Testis (tissue), 3 donors: ENCODE results near the gene ZNF747. TPM values are rescaled to one million over a fixed set of nuclear protein-coding genes. Genes with fewer than 3 reads are reported as not detected.

Experiments used
- DNase-seq: peaks from one replicate; pipeline ENCODE4 v3.0.0-alpha.2; 2019
- H3K27ac ChIP-seq, 2 donors: fragments of 200-600 bp; sonication (generic); one replicate each; pipeline ENCODE4 v1.5.1; 2019
- H3K27me3 ChIP-seq: fragments of 200-600 bp; sonication (generic); one replicate; pipeline ENCODE4 v1.5.1; 2019
- H3K36me3 ChIP-seq: fragments of 200-600 bp; sonication (generic); one replicate; pipeline ENCODE4 v1.5.1; 2017; ENCODE audit warnings: low read depth; ENCODE audit errors: missing control alignments
- H3K4me1 ChIP-seq: fragments of 200-600 bp; sonication (generic); one replicate; pipeline ENCODE4 v1.5.1; 2019
- H3K4me3 ChIP-seq, 2 donors: fragments of 200-600 bp; sonication (generic); one replicate each; pipeline ENCODE4 v1.5.1; 2017 to 2019
- H3K9me3 ChIP-seq: fragments of 200-600 bp; sonication (generic); one replicate; pipeline ENCODE4 v1.5.1; 2017
- POLR2A ChIP-seq: fragments of 450-650 bp; IDR thresholded peaks from one replicate; pipeline ENCODE4 v1.6.1; 2017; ENCODE audit warnings: antibody characterized with exemption, mild to moderate bottlenecking, moderate library complexity
- WGBS, 2 donors: methylation state at CpG; one replicate each; pipeline ENCODE4 v1.1.5; 2018; 5-methylcytosine and 5-hydroxymethylcytosine counted together
- intact Hi-C: fragments of 100-400 bp; cut with DNase I; formaldehyde crosslinking; loops from one replicate; pipeline ENCODE4 v1.15.1; 2023; ENCODE audit warnings: low total_unique reads
- polyA plus RNA-seq: library from polyadenylated mRNA; stranded (reverse); fragments of 350-450 nt; fragmentation: Illumina TruSeq; extraction: RNeasy Lipid Tissue Mini Kit (QIAGEN cat#74804); gene quantifications from one replicate; pipeline ENCODE4 v1.2.3, GENCODE V29; 2014; ENCODE audit warnings: low read depth, low replicate concordance; ENCODE audit not compliant: insufficient read depth
- total RNA-seq, 2 donors: library from RNA; depleted of rRNA; stranded (reverse); fragments of >200 nt; gene quantifications; one replicate each; pipeline ENCODE4 v1.2.3, GENCODE V29; 2016
- TF ChIP-seq, protein P1 (sequence below), 3 experiments: fragments of 450-650 bp in 2 of 3; fragments of 200-600 bp in 1 of 3; sonication (generic) in 1 of 3; IDR thresholded peaks; one replicate each; pipeline ENCODE4 v1.5.1; 2016 to 2019; ENCODE audit warnings: antibody characterized with exemption in 3 of 3, mild to moderate bottlenecking in 2 of 3, moderate library complexity in 1 of 3

Gene ZNF747
- total and polyA plus RNA-seq, 3 donors from 2014 or later = 13.1 to 23.3 (median 18.7) TPM

DNA sequence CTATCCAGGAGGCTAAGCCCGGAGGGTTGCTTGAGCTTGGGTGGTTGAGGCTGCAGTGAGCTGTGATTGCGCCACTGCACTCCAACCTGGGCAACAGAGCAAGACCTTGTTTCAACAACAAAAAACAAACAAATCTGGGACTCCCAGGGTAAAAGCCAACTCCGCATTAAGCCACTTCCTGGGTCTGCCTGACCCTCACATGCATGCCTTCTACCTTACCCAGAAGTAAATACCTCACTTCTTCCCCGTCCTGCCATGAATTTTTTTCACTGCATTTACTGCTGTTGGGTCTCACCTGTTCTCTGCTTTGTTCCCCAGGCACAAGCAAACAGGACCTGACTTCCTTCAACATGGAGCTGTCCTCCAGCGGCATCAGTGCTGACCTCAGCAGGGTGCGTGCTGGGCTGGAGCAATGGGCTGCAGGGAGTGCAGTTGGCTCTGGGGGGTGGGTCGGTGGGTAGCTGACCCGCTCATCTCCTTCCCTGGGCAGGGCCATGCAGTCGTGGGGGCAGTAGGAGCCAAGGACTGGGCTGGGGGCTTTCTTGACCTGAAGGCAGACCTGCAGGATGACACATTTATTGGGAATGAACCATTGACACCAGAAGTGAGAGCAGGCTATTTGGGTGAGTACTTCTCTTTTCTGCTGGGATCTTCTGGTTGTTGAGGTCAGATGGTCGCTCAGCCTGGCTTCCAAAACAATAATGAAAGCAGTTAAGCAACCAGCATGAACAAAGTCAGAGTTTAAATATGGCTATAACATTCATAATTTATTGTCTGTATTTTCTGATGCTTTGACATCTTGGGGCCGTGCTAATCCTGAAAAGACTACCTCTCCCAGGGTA is 45.7 kb downstream of the ZNF747 start:
- Histone ChIP-seq H3K27me3 (no peaks in the 10 kb centered on the region), H3K4me3 (no peak overlapping the region), H3K9me3 (no peaks in the 10 kb centered on the region), H3K4me1 (no peaks in the 10 kb centered on the region), H3K27ac (no peak overlapping the region), H3K36me3 (no peaks in the 10 kb centered on the region)
- 67 to 73% methylated on average over 9 to 11 of the region's 11 CpGs for WGBS, 2 donors
- intact Hi-C loops = no loop called here
- DNase-seq = no peak
- no peak for TF ChIP-seq POLR2A
- TF ChIP-seq, protein P1, sequence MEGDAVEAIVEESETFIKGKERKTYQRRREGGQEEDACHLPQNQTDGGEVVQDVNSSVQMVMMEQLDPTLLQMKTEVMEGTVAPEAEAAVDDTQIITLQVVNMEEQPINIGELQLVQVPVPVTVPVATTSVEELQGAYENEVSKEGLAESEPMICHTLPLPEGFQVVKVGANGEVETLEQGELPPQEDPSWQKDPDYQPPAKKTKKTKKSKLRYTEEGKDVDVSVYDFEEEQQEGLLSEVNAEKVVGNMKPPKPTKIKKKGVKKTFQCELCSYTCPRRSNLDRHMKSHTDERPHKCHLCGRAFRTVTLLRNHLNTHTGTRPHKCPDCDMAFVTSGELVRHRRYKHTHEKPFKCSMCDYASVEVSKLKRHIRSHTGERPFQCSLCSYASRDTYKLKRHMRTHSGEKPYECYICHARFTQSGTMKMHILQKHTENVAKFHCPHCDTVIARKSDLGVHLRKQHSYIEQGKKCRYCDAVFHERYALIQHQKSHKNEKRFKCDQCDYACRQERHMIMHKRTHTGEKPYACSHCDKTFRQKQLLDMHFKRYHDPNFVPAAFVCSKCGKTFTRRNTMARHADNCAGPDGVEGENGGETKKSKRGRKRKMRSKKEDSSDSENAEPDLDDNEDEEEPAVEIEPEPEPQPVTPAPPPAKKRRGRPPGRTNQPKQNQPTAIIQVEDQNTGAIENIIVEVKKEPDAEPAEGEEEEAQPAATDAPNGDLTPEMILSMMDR (IDR thresholded peaks at IDR 0.05) = no peak

DNA sequence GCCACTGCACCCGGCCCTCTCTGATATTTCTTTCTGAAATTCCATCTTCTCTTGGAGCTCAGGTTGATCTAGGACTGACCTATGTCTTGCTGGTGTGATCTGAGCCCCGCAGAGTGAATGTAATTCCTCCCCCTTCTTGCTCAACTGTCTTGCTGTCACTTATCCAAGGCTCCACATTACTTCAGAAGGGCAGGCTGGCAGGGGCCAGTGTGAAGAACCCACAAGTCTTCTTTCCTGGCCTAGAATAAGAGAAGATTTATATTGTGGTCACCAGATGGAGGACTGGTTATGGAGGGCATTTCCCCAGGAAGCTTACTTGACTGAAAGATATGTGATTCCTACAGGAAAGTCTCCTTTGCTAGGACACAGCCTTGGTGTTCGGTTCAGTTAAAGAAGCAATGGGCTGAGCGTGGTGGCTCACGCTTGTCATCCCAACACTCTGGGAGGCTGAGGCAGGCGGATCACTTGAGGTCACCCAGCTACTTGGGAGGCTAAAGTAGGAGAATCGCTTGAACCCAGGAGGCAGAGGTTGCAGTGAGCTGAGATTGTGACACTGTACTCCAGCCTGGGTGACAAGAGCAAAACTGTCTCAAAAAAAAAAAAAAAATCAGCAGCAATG is 48.7 kb downstream of the ZNF747 start:
- no peaks in the 10 kb centered on the region for H3K27me3 ChIP-seq
- no peak overlapping the region for H3K27ac ChIP-seq
- 92 to 93% methylated on average over 7 of the region's 7 CpGs for WGBS, 2 donors
- no peaks in the 10 kb centered on the region for H3K36me3 ChIP-seq
- H3K4me1 ChIP-seq = no peaks in the 10 kb centered on the region
- no peak for DNase-seq
- TF ChIP-seq, protein P1 (IDR thresholded peaks at IDR 0.05) = no peak
- TF ChIP-seq POLR2A = no peak
- no peak overlapping the region for H3K4me3 ChIP-seq
- intact Hi-C loops = no loop called here
- no peaks in the 10 kb centered on the region for H3K9me3 ChIP-seq

DNA sequence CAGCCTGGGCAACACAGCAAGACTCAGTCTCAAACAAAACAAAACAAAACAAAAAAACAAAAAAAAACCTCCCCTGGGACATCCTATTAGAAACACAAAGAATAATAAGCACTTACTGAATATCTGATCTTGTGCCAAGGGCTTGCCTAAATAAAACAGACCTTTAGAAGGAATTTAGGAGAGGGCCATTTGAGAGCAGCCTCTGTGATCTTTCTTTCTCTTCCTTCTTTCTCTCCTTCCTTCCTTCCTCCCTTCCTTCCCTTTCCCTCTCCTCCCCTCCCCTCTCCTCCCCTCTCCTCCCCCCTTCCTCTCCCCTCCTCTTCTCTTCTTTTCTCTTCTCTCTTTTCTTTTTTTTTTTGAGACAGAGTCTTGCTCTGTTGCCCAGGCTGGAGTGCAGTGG is 49.8 kb downstream of the ZNF747 start:
- intact Hi-C loops = no loop called here
- Histone ChIP-seq H3K27me3 (no peaks in the 10 kb centered on the region), H3K36me3 (no peaks in the 10 kb centered on the region), H3K27ac (no peak overlapping the region), H3K4me3 (no peak overlapping the region), H3K9me3 (no peaks in the 10 kb centered on the region), H3K4me1 (no peaks in the 10 kb centered on the region)
- no peak for DNase-seq
- TF ChIP-seq POLR2A = no peak
- TF ChIP-seq, protein P1 (IDR thresholded peaks at IDR 0.05) = no peak

DNA sequence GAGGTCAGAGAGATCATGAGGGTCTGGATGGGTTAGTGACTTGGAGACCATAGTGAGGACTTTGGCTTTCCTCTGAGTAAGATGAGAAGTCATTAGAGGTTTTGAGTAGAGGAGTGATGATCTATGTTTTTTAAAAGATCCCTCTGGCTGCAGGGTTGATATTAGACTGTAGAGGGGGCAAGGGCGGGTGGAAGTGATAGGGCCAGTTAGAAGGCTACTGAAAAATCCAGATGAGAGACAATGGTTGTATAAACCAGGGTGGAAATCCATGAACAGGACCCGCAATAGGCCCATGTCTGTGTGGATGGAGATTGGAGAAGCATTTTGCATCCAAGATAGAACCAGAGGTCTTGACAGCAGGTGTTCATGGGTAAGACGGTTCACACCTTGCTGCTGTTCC is 52.3 kb downstream of the ZNF747 start:
- intact Hi-C loops = no loop called here
- 86 to 89% methylated on average over 3 of the region's 3 CpGs for WGBS, 2 donors
- no peaks in the 10 kb centered on the region for H3K36me3 ChIP-seq
- no peak for DNase-seq
- no peaks in the 10 kb centered on the region for H3K4me1 ChIP-seq
- H3K9me3 ChIP-seq = no peaks in the 10 kb centered on the region
- no peak overlapping the region for H3K27ac ChIP-seq
- TF ChIP-seq POLR2A = no peak
- TF ChIP-seq, protein P1 (IDR thresholded peaks at IDR 0.05) = no peak
- H3K27me3 ChIP-seq = no peaks in the 10 kb centered on the region
- no peak overlapping the region for H3K4me3 ChIP-seq
